ENCODE data around the gene IDH2.

Gene IDH2

GRCh38 chr15:90037961-90038631, 64.2 kb downstream of the IDH2 start:
- TF ChIP-seq CTCF (conservative IDR thresholded peaks at IDR 0.05) (no peak), ZFX (IDR thresholded peaks at IDR 0.05) (no peak)

GRCh38 chr15:90037511-90037860, 64.8 kb downstream of the IDH2 start:
- no peak for TF ChIP-seq ZFX (IDR thresholded peaks at IDR 0.05)
- no peak for TF ChIP-seq CTCF (conservative IDR thresholded peaks at IDR 0.05)
- no peak overlapping the region for H3K27ac ChIP-seq

More at GRCh38 chr15:90037961-90038631, 64.2 kb downstream of the IDH2 start:
- H3K27ac ChIP-seq, result no peak overlapping the region

GRCh38 chr15:90036806-90037510, 65.3 kb downstream of the IDH2 start:
- no peak for TF ChIP-seq ZFX (IDR thresholded peaks at IDR 0.05)
- no peak for TF ChIP-seq CTCF (conservative IDR thresholded peaks at IDR 0.05)
- no peak overlapping the region for H3K27ac ChIP-seq

- TF ChIP-seq ZFX (IDR thresholded peaks at IDR 0.05), result no peak
- no peak for TF ChIP-seq CTCF (conservative IDR thresholded peaks at IDR 0.05)
- H3K27ac ChIP-seq, result peak overlapping the region; percentile 60; the same call in 1 of the 2 replicates
These were observed 65.9 kb downstream of the IDH2 start for GRCh38 chr15:90036343-90036742.

GRCh38 chr15:90035840-90036230, 66.4 kb downstream of the IDH2 start:
- H3K27ac ChIP-seq, result peak overlapping the region; percentile 60
- TF ChIP-seq CTCF (conservative IDR thresholded peaks at IDR 0.05) (no peak), ZFX (IDR thresholded peaks at IDR 0.05) (no peak)

GRCh38 chr15:90035095-90035839, 67.0 kb downstream of the IDH2 start:
- no peak for TF ChIP-seq ZFX (IDR thresholded peaks at IDR 0.05)
- no peak for TF ChIP-seq CTCF (conservative IDR thresholded peaks at IDR 0.05)
- peak overlapping the region; percentile 60 for H3K27ac ChIP-seq

GRCh38 chr15:90033448-90033847, 68.8 kb downstream of the IDH2 start:
- TF ChIP-seq CTCF (conservative IDR thresholded peaks at IDR 0.05) (no peak), ZFX (IDR thresholded peaks at IDR 0.05) (no peak)
- no peak overlapping the region for H3K27ac ChIP-seq
